Gastrocnemius medialis (tissue), 4 donors: ENCODE data around the gene C2CD4D. TPM values are rescaled to one million over a fixed set of nuclear protein-coding genes. Genes with fewer than 3 reads are reported as not detected.

ENCODE experiments used
- ATAC-seq, 2 donors: fragments of 150-250 bp; one replicate each; pipeline ENCODE4 v1.9.1; 2016
- DNase-seq, 2 donors: peaks; one replicate each; pipeline ENCODE4 v3.0.0-alpha.2; 2019
- H3K27ac ChIP-seq, 4 donors: fragments of 200-600 bp; sonication (generic); 1 replicate in 1 of 4; 2 replicates in 3 of 4; pipeline ENCODE4 v1.5.1; 2016 to 2018; ENCODE audit warnings: mild to moderate bottlenecking in 2 of 4, moderate library complexity in 1 of 4
- H3K27me3 ChIP-seq, 3 donors: fragments of 200-600 bp; sonication (generic) in 2 of 3; 1 replicate in 1 of 3; 2 replicates in 2 of 3; pipeline versions ENCODE4 v1.5.1 to v1.6.0; 2016 to 2019; ENCODE audit warnings: mild to moderate bottlenecking in 1 of 3, moderate library complexity in 1 of 3
- H3K36me3 ChIP-seq, 2 donors: fragments of 200-600 bp; sonication (generic) in 1 of 2; one replicate each; pipeline ENCODE4 v1.5.1; 2017 to 2018
- H3K4me1 ChIP-seq, 2 donors: fragments of 200-600 bp; sonication (generic) in 1 of 2; one replicate each; pipeline ENCODE4 v1.5.1; 2016 to 2017; ENCODE audit warnings: mild to moderate bottlenecking in 2 of 2
- H3K4me3 ChIP-seq, 4 donors: fragments of 200-600 bp; sonication (generic) in 3 of 4; 1 replicate in 1 of 4; 2 replicates in 3 of 4; pipeline ENCODE4 v1.5.1; 2016 to 2019; ENCODE audit warnings: mild to moderate bottlenecking in 2 of 4
- H3K9me3 ChIP-seq, 3 donors: fragments of 200-600 bp; sonication (generic) in 2 of 3; 1 replicate in 1 of 3; 2 replicates in 2 of 3; pipeline ENCODE4 v1.5.1; 2016 to 2019
- CTCF ChIP-seq, 5 experiments: fragments of 450-650 bp in 3 of 5; fragments of 200-600 bp in 2 of 5; sonication (generic) in 2 of 5; IDR thresholded peaks in 4 of 5; conservative IDR thresholded peaks in 1 of 5; 1 replicate in 4 of 5; 2 replicates in 1 of 5; pipeline ENCODE4 v1.5.1; 2016 to 2019; ENCODE audit warnings: antibody characterized with exemption in 5 of 5, mild to moderate bottlenecking in 3 of 5, moderate library complexity in 3 of 5
- POLR2A ChIP-seq, 2 donors: fragments of 450-650 bp; IDR thresholded peaks; one replicate each; pipeline ENCODE4 v1.6.1; 2017; ENCODE audit warnings: antibody characterized with exemption in 2 of 2, mild to moderate bottlenecking in 2 of 2, moderate library complexity in 2 of 2
- in situ Hi-C, 4 donors: fragments of 200-750 bp; cut with MboI; loops; one replicate each; pipeline versions ENCODE4 v1.15.0 to v1.8.0; 2017; ENCODE audit warnings: low sequenced_read_pairs in 4 of 4
- intact Hi-C: fragments of 100-400 bp; cut with DNase I; formaldehyde crosslinking; loops from one replicate; pipeline ENCODE4 v1.15.1; 2023; ENCODE audit warnings: low total_unique reads
- total RNA-seq, 4 donors: library from RNA; depleted of rRNA; stranded (reverse); fragments of >200 nt; gene quantifications; one replicate each; pipeline versions ENCODE4 v1.1.0 to v1.2.3, GENCODE V29; 2016

C2CD4D gene
- total RNA-seq, 4 donors from 2014 or later: not detected

GRCh38 chr1:151871284-151872030 is 31.8 kb upstream of the C2CD4D start:
- no peak for DNase-seq
- intact Hi-C loops: no loop called here

GRCh38 chr1:151868486-151868885 is 28.9 kb upstream of the C2CD4D start:
- Histone ChIP-seq H3K27ac (no peak overlapping the region), H3K36me3 (peaks cover 0 to 4% of the 10 kb centered on the region in 2 donors), H3K9me3 (no peaks in the 10 kb centered on the region), H3K4me3 (no peak overlapping the region), H3K4me1 (no peaks in the 10 kb centered on the region), H3K27me3 (no peaks in the 10 kb centered on the region)
- in situ Hi-C loops (no loop called here), intact Hi-C loops (no loop called here)
- TF ChIP-seq POLR2A (IDR thresholded peaks at IDR 0.05) (no peak), CTCF (IDR thresholded peaks at IDR 0.05 in 4 of 5, conservative IDR thresholded peaks at IDR 0.05 in 1 of 5) (no peak)
- DNase-seq (no peak), ATAC-seq (no peak)

More at GRCh38 chr1:151871284-151872030, 31.8 kb upstream of the C2CD4D start:
- in situ Hi-C loops: no loop called here
- H3K27me3 ChIP-seq: no peaks in the 10 kb centered on the region
- H3K27ac ChIP-seq: no peak overlapping the region
- no peaks in the 10 kb centered on the region for H3K9me3 ChIP-seq
- TF ChIP-seq POLR2A (IDR thresholded peaks at IDR 0.05) (no peak), CTCF (IDR thresholded peaks at IDR 0.05 in 4 of 5, conservative IDR thresholded peaks at IDR 0.05 in 1 of 5) (no peak)
- no peak for ATAC-seq
- no peak overlapping the region for H3K4me3 ChIP-seq
- peaks cover 0 to 14% of the 10 kb centered on the region in 2 donors for H3K36me3 ChIP-seq
- no peaks in the 10 kb centered on the region for H3K4me1 ChIP-seq

GRCh38 chr1:151867765-151868411 is 28.3 kb upstream of the C2CD4D start:
- intact Hi-C loops (no loop called here), in situ Hi-C loops (no loop called here)
- Histone ChIP-seq H3K9me3 (no peaks in the 10 kb centered on the region), H3K4me3 (no peak overlapping the region), H3K36me3 (no peaks in the 10 kb centered on the region), H3K27ac (no peak overlapping the region), H3K4me1 (no peaks in the 10 kb centered on the region), H3K27me3 (no peaks in the 10 kb centered on the region)
- TF ChIP-seq CTCF (IDR thresholded peaks at IDR 0.05 in 4 of 5, conservative IDR thresholded peaks at IDR 0.05 in 1 of 5): no peak
- TF ChIP-seq POLR2A (IDR thresholded peaks at IDR 0.05): no peak
- DNase-seq: no peak
- ATAC-seq: no peak

GRCh38 chr1:151867321-151867720 is 27.7 kb upstream of the C2CD4D start:
- no peak for TF ChIP-seq CTCF (IDR thresholded peaks at IDR 0.05 in 4 of 5, conservative IDR thresholded peaks at IDR 0.05 in 1 of 5)
- no peak for TF ChIP-seq POLR2A (IDR thresholded peaks at IDR 0.05)
- Histone ChIP-seq H3K4me3 (no peak overlapping the region), H3K4me1 (no peaks in the 10 kb centered on the region), H3K27ac (no peak overlapping the region), H3K36me3 (no peaks in the 10 kb centered on the region), H3K27me3 (no peaks in the 10 kb centered on the region), H3K9me3 (no peaks in the 10 kb centered on the region)
- in situ Hi-C loops: no loop called here
- intact Hi-C loops: no loop called here
- no peak for DNase-seq
- ATAC-seq: no peak
